Body of pancreas (tissue), 4 donors: ENCODE data around the gene ANKRD33. TPM values are rescaled to one million over a fixed set of nuclear protein-coding genes. Genes with fewer than 3 reads are reported as not detected.
A peak's percentile ranks its signal among the peaks of the same experiment; 100 is the strongest.

ENCODE experiments used
- ATAC-seq: fragments of 150-250 bp; one replicate; pipeline ENCODE4 v1.9.1; 2016
- DNase-seq, 4 donors: peaks; one replicate each; pipeline ENCODE4 v3.0.0-alpha.2; 2019
- H3K27ac ChIP-seq, 4 donors: fragments of 200-600 bp; sonication (generic); 1 replicate in 3 of 4; 2 replicates in 1 of 4; pipeline versions ENCODE4 v1.5.1 to v1.6.1; 2016 to 2019; ENCODE audit warnings: mild to moderate bottlenecking in 1 of 4, mixed read lengths in 1 of 4, moderate library complexity in 1 of 4
- H3K27me3 ChIP-seq, 2 donors: fragments of 200-600 bp; sonication (generic); one replicate each; pipeline ENCODE4 v1.6.0; 2016; ENCODE audit warnings: mild to moderate bottlenecking in 1 of 2
- H3K36me3 ChIP-seq, 2 donors: fragments of 200-600 bp; sonication (generic); replicated peaks in 1 of 2; 2 replicates each; pipeline ENCODE4 v1.5.1; 2016; ENCODE audit warnings: low read depth in 2 of 2; ENCODE audit not compliant: insufficient read depth in 1 of 2
- H3K4me1 ChIP-seq: fragments of 200-600 bp; sonication (generic); one replicate; pipeline ENCODE4 v1.6.0; 2016
- H3K4me3 ChIP-seq, 2 donors: fragments of 200-600 bp; sonication (generic); 1 replicate in 1 of 2; 2 replicates in 1 of 2; pipeline ENCODE4 v1.5.1; 2016 to 2019
- H3K9me3 ChIP-seq, 3 donors: fragments of 200-600 bp; sonication (generic); 1 replicate in 2 of 3; 2 replicates in 1 of 3; pipeline ENCODE4 v1.5.1; 2016
- POLR2A ChIP-seq, 3 donors: fragments of 450-650 bp; IDR thresholded peaks; one replicate each; pipeline ENCODE4 v1.6.1; 2016; ENCODE audit warnings: antibody characterized with exemption in 3 of 3, mild to moderate bottlenecking in 2 of 3
- WGBS, 2 donors: methylation state at CpG; one replicate each; pipeline ENCODE4 v1.1.5; 2017; 5-methylcytosine and 5-hydroxymethylcytosine counted together
- intact Hi-C: fragments of 100-400 bp; cut with DNase I; formaldehyde crosslinking; loops from one replicate; pipeline ENCODE4 v1.15.1; 2023
- total RNA-seq, 2 donors: library from RNA; depleted of rRNA; stranded (reverse); fragments of >200 nt; gene quantifications; one replicate each; pipeline ENCODE4 v1.1.0, GENCODE V29; 2016
- TF ChIP-seq, protein P1 (sequence below), 7 experiments: fragments of 450-650 bp in 4 of 7; fragments of 200-600 bp in 3 of 7; sonication (generic) in 3 of 7; IDR thresholded peaks; one replicate each; pipeline ENCODE4 v1.5.1; 2016 to 2019; ENCODE audit warnings: antibody characterized with exemption in 7 of 7

The ANKRD33 gene
- total RNA-seq, 2 donors from 2014 or later = not detected

DNA sequence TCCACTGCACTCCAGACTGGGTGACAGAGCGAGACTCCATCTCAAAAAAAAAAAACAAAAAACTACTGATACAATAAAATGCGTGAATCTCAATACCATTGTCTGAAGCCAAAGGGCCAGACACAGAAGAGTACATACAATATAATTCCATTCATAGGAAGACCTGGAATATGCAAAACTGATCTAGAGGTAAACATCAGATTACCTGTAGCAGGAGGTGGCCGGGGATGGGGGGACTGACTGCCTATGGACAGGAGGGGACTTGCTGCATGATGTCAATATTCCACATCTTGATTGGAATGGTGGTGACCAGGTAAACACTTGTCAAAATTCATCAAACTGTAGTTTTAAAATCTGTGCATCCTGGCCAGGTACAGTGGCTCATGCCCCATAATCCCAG lies 26.9 kb upstream of the ANKRD33 start:
- Histone ChIP-seq H3K27ac (no peak overlapping the region), H3K9me3 (no peaks in the 10 kb centered on the region), H3K4me1 (peaks cover 7% of the 10 kb centered on the region), H3K27me3 (peaks cover 0 to 5% of the 10 kb centered on the region in 2 donors), H3K36me3 (no peaks in the 10 kb centered on the region), H3K4me3 (no peak overlapping the region)
- ATAC-seq (no peak), DNase-seq (no peak)
- TF ChIP-seq, protein P1, sequence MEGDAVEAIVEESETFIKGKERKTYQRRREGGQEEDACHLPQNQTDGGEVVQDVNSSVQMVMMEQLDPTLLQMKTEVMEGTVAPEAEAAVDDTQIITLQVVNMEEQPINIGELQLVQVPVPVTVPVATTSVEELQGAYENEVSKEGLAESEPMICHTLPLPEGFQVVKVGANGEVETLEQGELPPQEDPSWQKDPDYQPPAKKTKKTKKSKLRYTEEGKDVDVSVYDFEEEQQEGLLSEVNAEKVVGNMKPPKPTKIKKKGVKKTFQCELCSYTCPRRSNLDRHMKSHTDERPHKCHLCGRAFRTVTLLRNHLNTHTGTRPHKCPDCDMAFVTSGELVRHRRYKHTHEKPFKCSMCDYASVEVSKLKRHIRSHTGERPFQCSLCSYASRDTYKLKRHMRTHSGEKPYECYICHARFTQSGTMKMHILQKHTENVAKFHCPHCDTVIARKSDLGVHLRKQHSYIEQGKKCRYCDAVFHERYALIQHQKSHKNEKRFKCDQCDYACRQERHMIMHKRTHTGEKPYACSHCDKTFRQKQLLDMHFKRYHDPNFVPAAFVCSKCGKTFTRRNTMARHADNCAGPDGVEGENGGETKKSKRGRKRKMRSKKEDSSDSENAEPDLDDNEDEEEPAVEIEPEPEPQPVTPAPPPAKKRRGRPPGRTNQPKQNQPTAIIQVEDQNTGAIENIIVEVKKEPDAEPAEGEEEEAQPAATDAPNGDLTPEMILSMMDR (IDR thresholded peaks at IDR 0.05) = no peak
- TF ChIP-seq POLR2A (IDR thresholded peaks at IDR 0.05) = no peak
- intact Hi-C loops = no loop called here
- WGBS, 2 donors = 87 to 96% methylated on average over 3 of the region's 3 CpGs

DNA sequence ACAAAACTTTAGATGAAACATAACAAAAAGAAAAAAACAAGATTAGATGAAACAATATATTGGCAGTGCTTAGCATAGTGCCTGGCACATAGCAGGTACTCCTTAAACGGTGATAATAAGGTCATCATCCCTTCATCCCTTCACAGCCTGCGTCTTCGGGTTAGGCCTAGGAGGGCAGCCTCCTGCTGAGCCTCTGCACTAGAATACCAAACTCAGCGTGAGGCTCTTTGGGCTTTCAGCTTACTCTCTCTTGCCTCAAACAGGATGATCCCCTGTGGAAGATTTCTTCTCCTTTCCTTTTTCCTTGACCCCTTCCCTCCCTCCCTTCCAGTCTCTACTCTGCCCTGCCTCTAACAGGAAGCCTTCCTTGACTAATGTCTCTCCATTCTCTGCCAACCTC lies 25.0 kb upstream of the ANKRD33 start:
- peaks cover 0 to 5% of the 10 kb centered on the region in 2 donors for H3K27me3 ChIP-seq
- DNase-seq (no peak), ATAC-seq (no peak)
- no peaks in the 10 kb centered on the region for H3K36me3 ChIP-seq
- WGBS, 2 donors = 82 to 90% methylated on average over 4 of the region's 4 CpGs
- H3K4me1 ChIP-seq = peaks cover 5% of the 10 kb centered on the region
- H3K4me3 ChIP-seq = no peak overlapping the region
- no peak overlapping the region for H3K27ac ChIP-seq
- no peak for TF ChIP-seq POLR2A (IDR thresholded peaks at IDR 0.05)
- TF ChIP-seq, protein P1 (IDR thresholded peaks at IDR 0.05) = no peak
- intact Hi-C loops = no loop called here
- no peaks in the 10 kb centered on the region for H3K9me3 ChIP-seq

DNA sequence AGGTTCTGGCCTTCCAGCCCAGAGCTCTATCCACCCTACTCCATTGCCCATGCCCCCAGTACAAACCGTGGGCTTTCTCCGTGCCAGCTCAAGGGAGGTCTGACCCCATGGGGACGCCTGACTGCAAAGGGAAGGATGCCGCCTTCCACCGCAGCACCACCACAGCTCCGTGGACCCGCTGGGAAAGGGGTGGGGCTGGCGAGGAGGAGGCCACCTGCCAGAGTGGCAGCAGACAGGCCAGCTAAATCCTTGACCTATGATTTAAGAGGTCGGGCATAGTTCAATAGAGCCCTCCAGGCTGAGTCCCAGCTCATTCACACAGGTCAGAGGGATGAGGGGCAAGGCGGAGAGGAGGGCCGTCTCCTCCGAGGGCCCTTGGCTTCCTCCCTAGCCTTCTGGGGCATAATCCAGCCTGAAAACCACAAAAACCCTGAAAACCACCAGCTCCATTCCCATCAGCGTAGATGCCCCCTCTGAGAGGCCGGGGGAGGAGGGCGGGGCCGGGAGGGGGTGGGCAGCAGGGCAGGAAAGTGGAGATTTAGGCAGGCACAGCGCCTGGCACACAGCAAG lies 24.5 kb upstream of the ANKRD33 start:
- ATAC-seq (peak; percentile 2), DNase-seq (no peak)
- Histone ChIP-seq H3K27me3 (peaks cover 0 to 5% of the 10 kb centered on the region in 2 donors), H3K9me3 (no peaks in the 10 kb centered on the region), H3K4me3 (no peak overlapping the region), H3K4me1 (peaks cover 5% of the 10 kb centered on the region), H3K36me3 (no peaks in the 10 kb centered on the region), H3K27ac (no peak overlapping the region)
- 33 to 40% methylated on average over 8 to 17 of the region's 17 CpGs for WGBS, 2 donors
- TF ChIP-seq, protein P1 (IDR thresholded peaks at IDR 0.05) = no peak
- no peak for TF ChIP-seq POLR2A (IDR thresholded peaks at IDR 0.05)
- intact Hi-C loops = no loop called here

DNA sequence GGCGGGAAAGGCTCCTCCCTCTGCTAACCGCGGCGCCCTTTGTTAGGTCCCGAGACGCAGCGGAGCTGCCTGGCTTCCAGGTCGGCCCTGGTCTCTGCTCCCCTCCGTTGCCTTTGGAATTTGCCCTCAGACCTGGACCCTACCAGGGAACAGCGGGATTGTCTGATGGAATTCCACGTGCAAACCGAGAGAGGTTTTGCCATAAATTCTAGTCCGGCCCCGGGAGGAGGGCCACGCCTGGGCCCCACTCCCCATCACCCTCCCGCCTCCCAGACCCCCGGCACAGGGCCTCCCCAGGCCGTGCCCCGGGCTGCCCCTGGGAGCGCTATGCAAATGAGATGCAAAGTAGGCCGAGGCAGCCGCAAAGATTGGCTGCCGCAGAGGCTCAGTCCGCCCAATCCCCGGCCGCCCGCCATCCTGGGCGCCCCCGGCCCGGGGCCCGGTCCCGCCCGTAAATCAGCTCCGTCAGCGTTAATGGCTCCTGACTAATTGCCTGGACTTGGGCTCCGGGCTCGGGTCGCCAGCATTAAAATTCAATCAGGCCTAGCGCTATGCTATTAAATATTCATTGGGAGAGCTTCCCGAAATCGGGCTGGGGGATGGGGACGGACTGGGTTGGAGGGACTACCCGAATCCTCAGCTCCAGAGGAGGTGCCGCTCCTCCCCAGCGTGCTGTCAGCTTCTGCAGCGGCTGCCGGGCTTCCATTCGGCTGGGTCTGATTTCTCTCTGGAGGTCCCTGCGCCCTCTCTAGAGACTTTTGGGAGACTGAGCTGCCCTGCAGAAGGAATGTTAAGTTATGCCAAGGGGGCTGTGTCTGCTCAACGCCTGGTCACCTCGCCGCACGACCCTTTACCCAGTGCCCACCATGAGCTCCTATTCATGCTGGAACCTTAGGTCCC lies 23.7 kb upstream of the ANKRD33 start:
- Histone ChIP-seq H3K4me1 (peaks cover 12% of the 10 kb centered on the region), H3K4me3 (no peak overlapping the region), H3K27ac (no peak overlapping the region), H3K27me3 (peaks cover 0 to 11% of the 10 kb centered on the region in 2 donors), H3K36me3 (no peaks in the 10 kb centered on the region), H3K9me3 (no peaks in the 10 kb centered on the region)
- intact Hi-C loops = no loop called here
- DNase-seq (no peak), ATAC-seq (peak; percentile 29)
- WGBS, 2 donors = 16 to 53% methylated on average over 4 to 53 of the region's 53 CpGs
- TF ChIP-seq POLR2A (IDR thresholded peaks at IDR 0.05) = no peak
- TF ChIP-seq, protein P1 (IDR thresholded peaks at IDR 0.05) = no peak
